IPS-NIHi7 (cell line): ENCODE measurements around the gene WEE1.
A peak's percentile ranks its signal among the peaks of the same experiment; 100 is the strongest.
"Not testable (repeated sequence)": the region's sequence is repeated elsewhere in the genome, so short reads cannot be mapped to it uniquely, and the experiment has no call there.

ENCODE experiments used
- DNase-seq: peaks from one replicate; pipeline ENCODE4 v3.0.0; 2012; ENCODE audit warnings: mixed read lengths; ENCODE audit errors: extremely low spot score

WEE1 gene

DNA sequence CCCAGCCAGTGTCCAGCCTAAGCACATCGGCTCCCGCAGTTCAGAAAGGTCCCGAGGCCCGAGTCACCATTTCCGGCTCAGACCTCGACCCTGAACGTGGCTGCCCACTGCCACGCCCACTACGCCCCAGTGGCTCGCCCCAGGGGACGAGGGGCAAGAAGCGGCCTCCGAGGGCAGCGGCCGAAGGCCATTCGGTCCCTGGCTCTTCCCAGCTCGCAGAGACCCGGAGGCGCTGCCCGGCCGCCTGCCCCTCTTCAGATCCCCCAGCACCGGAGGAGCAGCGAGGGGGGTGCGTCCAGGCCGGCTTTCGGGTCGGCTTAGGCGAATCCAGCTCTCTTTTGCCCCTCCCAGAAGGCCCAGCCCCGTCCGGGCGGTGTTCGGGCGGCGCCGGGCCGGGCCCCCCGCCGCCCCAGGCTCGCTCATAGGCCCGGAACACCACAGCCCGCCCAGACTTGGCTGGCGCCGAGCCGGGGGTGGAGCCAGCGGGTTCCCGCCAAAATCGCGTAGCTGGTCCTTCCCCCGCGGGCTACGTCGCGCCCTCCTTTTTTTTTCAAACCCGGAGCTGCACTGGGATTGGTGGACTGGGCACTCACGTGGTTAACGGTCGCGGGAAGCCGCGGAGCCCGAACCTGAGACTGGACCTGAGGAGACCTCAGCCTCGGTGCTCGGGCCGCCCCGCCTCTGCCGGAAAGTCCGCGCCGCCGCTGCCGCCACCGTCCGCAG, at the start of gene WEE1:
Gene WEE1, plus strand, starts transcription at position 619 of the 723 bp plus-strand sequence. CDS start 264 bp downstream, outside the sequence.
- peak; percentile 89 for DNase-seq

- no peak for DNase-seq
These were observed 49.5 kb upstream of the WEE1 start for GRCh38 chr11:9524001-9524400.

- DNase-seq = no peak
These were observed 48.4 kb upstream of the WEE1 start for GRCh38 chr11:9525116-9525515.

- DNase-seq = no peak
These were observed 45.9 kb upstream of the WEE1 start for GRCh38 chr11:9527481-9528135.

DNA sequence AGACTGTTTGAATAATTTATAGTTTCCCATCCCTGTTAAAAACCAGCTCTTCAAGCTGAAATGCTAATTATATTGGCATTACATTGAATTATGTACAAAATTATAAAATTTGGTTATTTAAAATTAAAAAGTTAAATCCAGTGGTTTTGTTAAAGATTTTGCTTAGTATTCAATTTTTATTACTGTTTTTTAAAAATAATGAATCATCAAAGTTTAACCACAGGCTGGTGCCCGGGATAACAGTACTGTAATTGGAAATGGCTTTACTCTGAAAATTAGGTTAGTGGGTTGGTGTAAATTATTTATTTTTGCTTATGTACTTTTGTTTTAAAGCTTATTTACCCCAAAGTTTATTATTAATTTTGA, 45.4 kb upstream of the WEE1 start:
- no peak for DNase-seq

GRCh38 chr11:9528573-9529333, 44.7 kb upstream of the WEE1 start:
- DNase-seq = no peak

GRCh38 chr11:9529334-9529650, 44.2 kb upstream of the WEE1 start:
- peak; percentile 48 for DNase-seq

DNA sequence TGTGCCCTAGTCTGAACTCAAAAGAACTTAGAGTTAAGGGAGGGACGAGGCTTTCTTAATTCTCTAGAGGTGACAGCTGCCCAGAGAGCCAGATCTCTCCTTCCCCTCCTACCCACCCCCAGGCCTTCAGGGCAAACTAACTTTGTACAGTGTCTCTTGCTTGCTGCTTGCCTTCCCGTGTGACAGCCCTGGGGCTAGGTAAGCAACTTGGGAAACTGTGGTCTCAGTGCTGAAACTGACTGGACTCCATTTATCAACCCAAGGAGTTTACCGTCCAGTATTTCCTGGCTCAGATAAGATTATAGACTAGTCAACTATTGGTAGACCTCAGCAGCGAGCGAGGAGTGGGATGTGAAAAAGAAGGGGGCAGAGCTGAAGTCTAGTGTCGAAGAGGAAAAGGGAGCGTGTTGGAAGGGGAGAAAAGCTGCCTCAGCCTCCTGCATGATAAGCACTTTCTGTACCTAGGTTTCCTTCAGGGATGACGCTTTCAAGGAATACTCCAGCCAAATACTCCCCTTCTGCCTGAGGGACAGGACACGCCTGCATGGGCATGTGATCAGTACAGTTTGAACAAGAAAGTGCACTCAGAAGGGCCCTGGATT, 43.3 kb upstream of the WEE1 start:
- no peak for DNase-seq

DNA sequence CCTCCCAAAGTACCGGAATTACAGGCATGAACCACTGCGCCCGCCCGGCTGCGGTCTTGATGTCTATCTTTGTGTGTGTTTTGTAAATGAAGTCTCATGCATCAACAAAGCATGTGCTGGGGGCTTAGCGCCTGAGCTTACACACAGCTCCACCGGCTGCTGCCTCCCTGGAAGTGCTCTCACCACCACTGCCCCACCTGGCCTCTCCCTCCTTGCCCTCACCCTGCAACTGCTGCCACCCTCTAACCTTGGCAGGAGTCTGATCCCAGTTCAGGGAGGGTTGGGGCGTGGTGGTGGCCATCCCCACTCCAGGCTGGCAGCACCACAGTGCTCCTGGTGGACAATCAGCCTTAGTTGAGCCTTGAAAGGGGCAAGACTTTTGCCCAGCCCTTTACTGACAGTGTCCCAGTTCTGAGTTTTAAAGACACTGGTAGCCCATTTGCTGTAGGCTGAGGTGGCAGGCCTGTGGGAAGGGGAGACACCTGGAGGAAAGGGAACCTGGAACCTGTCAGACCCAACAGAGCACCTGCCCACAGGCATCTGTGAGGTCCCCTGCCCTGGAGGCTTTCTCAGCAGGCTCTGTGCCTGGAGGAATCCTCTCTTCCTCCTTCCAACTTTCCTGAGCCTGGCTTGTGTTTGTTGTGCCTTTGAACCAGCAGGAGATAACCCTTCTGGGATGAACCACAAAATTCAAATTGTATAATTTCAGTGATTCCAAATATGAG, 42.4 kb upstream of the WEE1 start:
- peak; percentile 26 for DNase-seq

DNA sequence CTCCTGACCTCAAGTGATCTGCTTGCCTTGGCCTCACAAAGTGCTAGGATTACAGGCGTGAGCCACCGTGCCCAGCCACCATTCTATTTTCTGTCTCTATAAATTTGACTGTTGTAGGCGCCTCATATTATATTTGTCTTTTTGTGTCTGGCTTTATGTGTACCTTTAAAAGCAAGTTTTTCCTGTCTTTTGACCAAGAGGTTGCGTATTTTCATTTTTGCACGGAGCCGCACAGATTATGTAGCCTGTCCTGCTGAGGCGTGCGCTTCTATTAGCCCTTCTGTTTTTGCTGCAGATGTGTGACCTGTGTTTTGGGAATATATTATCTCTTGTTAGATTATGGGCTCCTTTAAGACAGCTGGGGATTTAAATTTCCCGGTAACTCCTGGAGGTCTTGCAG, 40.4 kb upstream of the WEE1 start:
- no peak for DNase-seq

- DNase-seq = no peak
These were observed 39.6 kb upstream of the WEE1 start for GRCh38 chr11:9533736-9534473.

GRCh38 chr11:9535189-9535781, 38.2 kb upstream of the WEE1 start:
- DNase-seq = peak; percentile 82

- DNase-seq = no peak
These were observed 34.9 kb upstream of the WEE1 start for GRCh38 chr11:9538548-9538947.

DNA sequence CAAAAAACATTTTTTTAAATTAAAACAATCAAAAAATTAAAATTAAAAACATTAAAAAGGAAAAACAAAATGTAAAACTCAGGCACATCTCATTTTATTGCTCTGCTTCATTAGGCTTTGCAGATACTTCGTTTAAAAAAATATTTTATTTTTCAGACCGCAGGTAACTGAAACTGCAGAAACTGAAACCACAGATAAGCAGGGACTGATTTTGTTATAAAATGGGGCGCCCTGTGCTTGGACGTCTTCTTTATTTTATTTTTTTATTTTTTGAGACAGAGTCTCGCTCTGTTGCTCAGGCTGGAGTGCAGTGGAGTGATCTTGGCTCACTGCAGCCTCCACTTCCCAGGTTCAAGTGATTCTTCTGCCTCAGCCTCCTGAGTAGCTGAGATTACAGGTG, 24.3 kb upstream of the WEE1 start:
- not testable (repeated sequence) for DNase-seq

DNA sequence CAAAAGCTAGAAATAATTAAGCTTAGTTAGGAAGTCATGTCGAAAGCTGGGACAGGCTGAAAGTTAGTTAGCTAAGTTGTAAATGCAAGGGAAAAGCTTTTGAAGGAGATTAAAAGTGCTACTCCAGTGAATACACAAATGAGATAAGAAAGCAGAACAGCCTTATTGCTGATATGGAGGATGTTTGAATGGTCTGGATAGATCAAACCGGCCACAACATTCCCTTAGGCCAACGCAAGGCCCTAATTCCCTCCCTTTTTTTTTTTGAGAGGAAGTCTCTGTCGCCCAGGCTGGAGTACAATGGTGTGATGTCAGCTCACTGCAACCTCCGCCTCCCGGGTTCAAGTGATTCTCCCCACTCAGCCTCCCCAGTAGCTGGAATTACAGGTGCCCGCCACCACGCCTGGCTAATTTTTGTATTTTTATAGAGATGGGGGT, 23.3 kb upstream of the WEE1 start:
- DNase-seq = no peak

DNA sequence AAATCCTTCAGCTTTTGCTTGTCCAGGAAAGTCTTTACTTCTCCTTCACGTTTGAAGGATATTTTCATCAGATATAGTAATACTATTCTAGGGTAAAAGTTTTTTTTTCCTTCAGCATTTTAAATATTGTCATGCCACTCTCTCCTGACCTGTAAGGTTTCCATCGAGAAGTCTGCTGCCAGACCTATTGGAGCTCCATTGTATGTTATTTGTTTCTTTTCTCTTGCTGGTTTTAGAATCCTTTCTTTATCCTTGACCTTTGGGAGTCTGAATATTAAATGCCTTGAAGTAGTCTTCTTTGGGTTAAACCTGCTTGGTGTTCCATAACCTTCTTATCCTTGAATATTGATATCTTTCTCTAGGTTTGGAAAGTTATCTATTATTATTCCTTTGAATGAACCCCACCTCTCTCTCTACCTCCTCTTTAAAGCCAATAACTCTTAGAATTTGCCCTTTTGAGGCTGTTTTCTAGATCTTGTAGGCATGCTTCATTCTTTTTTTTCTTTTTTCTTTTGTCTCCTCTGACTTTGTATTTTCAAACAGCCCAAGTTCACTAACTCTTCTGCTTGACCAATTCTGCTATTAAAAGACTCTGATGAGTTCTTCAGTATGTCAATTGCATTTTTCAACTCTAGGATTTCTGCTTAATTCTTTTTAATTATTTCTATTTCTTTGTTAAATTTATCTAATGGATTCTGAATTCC, 12.0 kb upstream of the WEE1 start:
- no peak for DNase-seq

GRCh38 chr11:9562716-9563115, 10.8 kb upstream of the WEE1 start:
- no peak for DNase-seq

- no peak for DNase-seq
These were observed 10.2 kb upstream of the WEE1 start for GRCh38 chr11:9563196-9563730.

- DNase-seq = peak; percentile 70
These were observed 7.5 kb upstream of the WEE1 start for GRCh38 chr11:9565822-9566560.
